Lower leg skin (tissue), 3 donors: ENCODE results near the gene UBE2J2.

Source experiments
- CTCF ChIP-seq, 3 donors: fragments of 450-650 bp; IDR thresholded peaks; one replicate each; pipeline ENCODE4 v1.5.1; 2016; ENCODE audit warnings: antibody characterized with exemption in 3 of 3, mild to moderate bottlenecking in 3 of 3, moderate library complexity in 2 of 3
- POLR2A ChIP-seq, 2 donors: fragments of 450-650 bp; IDR thresholded peaks; one replicate each; pipeline ENCODE4 v1.6.1; 2016 to 2017; ENCODE audit warnings: antibody characterized with exemption in 2 of 2, mild to moderate bottlenecking in 1 of 2, moderate library complexity in 1 of 2

GRCh38 chr1:1306070-1306660 lies 32.5 kb upstream of the UBE2J2 start:
- TF ChIP-seq POLR2A (IDR thresholded peaks at IDR 0.05) (no peak), CTCF (IDR thresholded peaks at IDR 0.05) (no peak)
